Activated CD4-positive, alpha-beta T cell treated with anti-CD3 and anti-CD28 coated beads for 36 hours (primary cell): ENCODE data around the gene VSTM2B. TPM values are rescaled to one million over a fixed set of nuclear protein-coding genes. Genes with fewer than 3 reads are reported as not detected.

Experiments
- ATAC-seq: fragments of 200-7000 bp; cut with Tn5 transposase; one replicate; pipeline ENCODE4 v1.10.0; 2021; ENCODE audit warnings: mild to moderate bottlenecking, moderate library complexity
- CTCF ChIA-PET: fragments of 350-600 bp; sonication (Branson Sonifier 250); formaldehyde crosslinking; loops from one replicate; lab custom pipeline; 2021; ENCODE audit warnings: antibody characterized with exemption; lab: Charles Lee
- POLR2A ChIA-PET: fragments of 350-600 bp; sonication (Branson Sonifier 250); formaldehyde crosslinking; loops from one replicate; lab custom pipeline; 2021; ENCODE audit warnings: antibody characterized with exemption, inconsistent platforms; lab: Charles Lee
- DNase-seq: peaks from one replicate; pipeline ENCODE4 v3.0.0-alpha.2; 2020
- H3K27ac Mint-ChIP-seq: one replicate; pipeline ENCODE4 v1.8.0; 2021; ENCODE audit warnings: mixed read lengths
- H3K27me3 Mint-ChIP-seq: one replicate; pipeline ENCODE4 v1.8.0; 2021; ENCODE audit warnings: mixed read lengths
- H3K36me3 Mint-ChIP-seq: one replicate; pipeline ENCODE4 v1.8.0; 2021; ENCODE audit warnings: low read depth, mixed read lengths
- H3K4me1 Mint-ChIP-seq: one replicate; pipeline ENCODE4 v1.8.0; 2021; ENCODE audit warnings: mixed read lengths
- H3K4me3 Mint-ChIP-seq: one replicate; pipeline ENCODE4 v1.8.0; 2021; ENCODE audit warnings: mild to moderate bottlenecking, moderate library complexity, mixed read lengths
- H3K9me3 Mint-ChIP-seq: one replicate; pipeline ENCODE4 v1.8.0; 2021; ENCODE audit warnings: low read depth, mixed read lengths
- intact Hi-C, 2 experiments: fragments of 100-400 bp; cut with DNase I in 1 of 2; cut with micrococcal nuclease in 1 of 2; formaldehyde crosslinking; loops; one replicate each; pipeline versions ENCODE4 v1.14.2 to v1.15.1; 2022 to 2024; cut with DNase I, micrococcal nuclease
- total RNA-seq, 2 experiments: library from RNA; stranded (reverse); gene quantifications; one replicate each; pipeline ENCODE4 v1.2.3, GENCODE V29; 2021

The VSTM2B gene
- total RNA-seq, 2 experiments from 2014 or later: not detected

DNA sequence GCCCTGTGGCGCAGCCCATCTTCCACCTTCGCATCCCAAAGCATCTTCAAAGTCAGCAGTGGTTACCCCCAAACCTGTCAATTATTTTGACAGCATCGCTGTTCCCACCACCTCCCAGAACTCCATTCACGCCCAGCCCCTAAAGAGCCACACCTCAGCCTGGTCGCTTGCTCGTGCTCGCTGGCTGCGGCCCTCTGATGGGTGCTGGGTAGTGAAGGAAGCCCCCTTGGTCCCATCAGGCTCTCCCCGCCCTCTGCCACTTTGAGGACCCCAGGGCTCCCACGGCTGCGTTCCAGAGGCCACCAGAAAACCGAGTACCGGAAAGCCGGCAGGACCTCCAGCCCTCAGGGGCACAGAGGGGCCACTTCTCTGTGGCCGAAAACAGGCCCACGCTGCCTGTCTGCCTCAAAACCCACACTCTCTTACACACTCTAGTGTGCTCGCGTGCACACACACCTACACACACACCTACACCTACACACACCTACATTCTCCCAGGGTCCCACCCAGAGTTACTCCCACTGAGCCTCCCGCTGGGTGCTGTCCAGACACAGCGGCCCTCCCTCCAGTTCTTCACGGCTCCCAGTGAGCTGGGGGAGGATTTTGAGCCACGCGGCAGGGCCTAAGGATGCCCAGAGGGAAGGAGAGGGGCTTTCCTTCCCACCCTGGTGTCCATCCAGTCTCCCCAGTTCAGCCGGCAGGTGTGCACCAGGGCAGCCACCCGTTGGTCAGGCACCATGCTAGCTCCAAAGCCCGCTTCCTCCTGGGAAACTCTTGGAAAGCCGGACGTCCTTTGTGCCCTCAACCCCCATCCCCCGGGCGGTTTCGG lies 1.9 kb downstream of the VSTM2B start:
- POLR2A ChIA-PET: no interaction called here
- ATAC-seq: no peak
- intact Hi-C loops: loop anchor here (2.0 to 10.0 kb wide), 8 partner anchors 60 to 1825 kb away; partner anchors contain the start of gene UQCRFS1 (in 1 of the 2)
- H3K27ac Mint-ChIP-seq: no peak overlapping the region
- peaks cover 22% of the 10 kb centered on the region for H3K4me1 Mint-ChIP-seq
- peaks cover 68% of the 10 kb centered on the region for H3K27me3 Mint-ChIP-seq
- DNase-seq: no peak
- CTCF ChIA-PET: interaction anchor here (0.6 to 1.7 kb wide), 12 partner anchors 12 to 377 kb away, joined by 3 to 6 read pairs (median 3); partner anchors contain the start of gene POP4
- peaks cover 5% of the 10 kb centered on the region for H3K36me3 Mint-ChIP-seq
- no peaks in the 10 kb centered on the region for H3K9me3 Mint-ChIP-seq
- H3K4me3 Mint-ChIP-seq: peak overlapping the region; percentile 52

DNA sequence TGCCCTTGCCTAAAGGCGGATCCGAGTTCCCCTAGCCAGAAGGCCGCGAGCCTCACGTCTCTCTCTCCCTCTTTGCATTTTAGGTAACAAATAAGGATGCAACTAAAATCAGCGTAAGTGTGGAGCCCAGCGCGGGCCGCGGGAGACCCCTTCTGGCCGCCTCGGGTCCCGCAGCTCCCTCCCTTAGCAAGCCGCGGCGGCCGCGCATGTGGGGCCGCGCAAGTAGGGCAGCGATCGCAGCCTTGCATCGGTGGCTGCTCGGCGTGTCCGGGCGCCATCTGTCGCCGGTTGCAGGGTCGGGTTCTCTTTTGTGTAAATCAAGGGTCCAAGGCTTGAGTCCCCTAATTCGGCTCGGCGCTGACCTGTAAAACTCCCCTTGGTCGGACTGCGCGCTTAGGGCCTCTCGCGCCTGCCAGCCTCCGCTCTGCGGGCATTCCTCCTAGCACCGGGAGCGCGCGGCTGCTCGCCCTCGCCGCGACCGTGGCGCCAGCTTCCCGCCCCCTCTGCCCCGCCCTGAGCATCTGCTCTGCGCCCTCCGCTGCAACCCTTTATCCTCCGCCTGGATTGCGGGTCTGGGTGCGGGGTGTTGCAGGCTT lies 2.7 kb downstream of the VSTM2B start:
- peak; percentile 89 for DNase-seq
- Mint-ChIP-seq H3K4me3 (peak overlapping the region; percentile 52), H3K36me3 (peaks cover 5% of the 10 kb centered on the region), H3K4me1 (peaks cover 22% of the 10 kb centered on the region), H3K9me3 (no peaks in the 10 kb centered on the region), H3K27ac (no peak overlapping the region), H3K27me3 (peaks cover 63% of the 10 kb centered on the region)
- intact Hi-C loops: loop anchor here (2.0 to 10.0 kb wide), 8 partner anchors 59 to 1824 kb away; partner anchors contain the start of gene UQCRFS1 (in 1 of the 2)
- ChIA-PET POLR2A (no interaction called here), CTCF (interaction anchor here (0.6 to 1.7 kb wide), 11 partner anchors 12 to 697 kb away, joined by 3 to 6 read pairs (median 3); partner anchors contain the start of gene POP4)
- ATAC-seq: peak; percentile 84

DNA sequence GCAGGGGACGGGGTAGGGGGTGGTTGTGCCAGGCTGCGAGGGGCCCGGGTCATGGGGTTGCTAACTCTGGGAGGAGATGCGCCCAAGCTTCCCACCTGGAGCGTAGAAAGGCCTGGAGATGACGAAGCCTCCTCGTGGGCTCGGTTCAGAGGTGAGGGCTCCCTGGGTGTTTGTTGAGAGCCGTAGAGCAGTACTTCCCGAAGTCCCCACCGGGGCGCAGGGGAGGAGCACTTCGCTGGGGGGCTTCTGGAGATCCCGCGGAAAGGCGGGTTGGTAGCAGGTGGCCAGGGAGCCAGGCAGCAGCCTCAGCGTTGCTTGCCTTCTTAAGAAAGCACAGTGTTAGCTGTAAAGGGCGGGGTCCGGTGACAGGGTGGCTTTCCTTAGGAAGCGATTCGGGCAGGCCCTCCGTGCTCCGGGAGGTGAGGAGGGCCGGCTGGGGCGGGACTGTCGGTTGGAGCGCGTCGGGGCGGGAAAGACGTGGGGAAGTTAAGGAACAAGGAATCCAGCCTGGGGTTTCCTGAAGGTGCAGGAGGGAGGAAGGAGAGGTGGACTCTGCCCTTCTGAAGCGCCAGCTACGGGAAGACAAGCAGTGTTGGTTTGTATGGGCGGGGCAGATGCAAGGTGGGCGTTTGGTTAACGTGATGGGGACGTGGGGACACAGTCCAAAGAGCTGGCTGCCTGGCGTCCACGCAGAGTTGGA lies 3.3 kb downstream of the VSTM2B start:
- peaks cover 5% of the 10 kb centered on the region for H3K36me3 Mint-ChIP-seq
- DNase-seq: no peak
- H3K27ac Mint-ChIP-seq: no peak overlapping the region
- H3K9me3 Mint-ChIP-seq: no peaks in the 10 kb centered on the region
- ChIA-PET CTCF (interaction anchor here (0.6 to 1.4 kb wide), 11 partner anchors 9 to 696 kb away, joined by 3 to 6 read pairs (median 3); no protein-coding TSS in a partner anchor), POLR2A (no interaction called here)
- H3K4me3 Mint-ChIP-seq: no peak overlapping the region
- intact Hi-C loops: loop anchor here (2.0 to 10.0 kb wide), 8 partner anchors 58 to 1823 kb away; partner anchors contain the start of gene UQCRFS1 (in 1 of the 2)
- peaks cover 60% of the 10 kb centered on the region for H3K27me3 Mint-ChIP-seq
- ATAC-seq: no peak
- peaks cover 22% of the 10 kb centered on the region for H3K4me1 Mint-ChIP-seq

DNA sequence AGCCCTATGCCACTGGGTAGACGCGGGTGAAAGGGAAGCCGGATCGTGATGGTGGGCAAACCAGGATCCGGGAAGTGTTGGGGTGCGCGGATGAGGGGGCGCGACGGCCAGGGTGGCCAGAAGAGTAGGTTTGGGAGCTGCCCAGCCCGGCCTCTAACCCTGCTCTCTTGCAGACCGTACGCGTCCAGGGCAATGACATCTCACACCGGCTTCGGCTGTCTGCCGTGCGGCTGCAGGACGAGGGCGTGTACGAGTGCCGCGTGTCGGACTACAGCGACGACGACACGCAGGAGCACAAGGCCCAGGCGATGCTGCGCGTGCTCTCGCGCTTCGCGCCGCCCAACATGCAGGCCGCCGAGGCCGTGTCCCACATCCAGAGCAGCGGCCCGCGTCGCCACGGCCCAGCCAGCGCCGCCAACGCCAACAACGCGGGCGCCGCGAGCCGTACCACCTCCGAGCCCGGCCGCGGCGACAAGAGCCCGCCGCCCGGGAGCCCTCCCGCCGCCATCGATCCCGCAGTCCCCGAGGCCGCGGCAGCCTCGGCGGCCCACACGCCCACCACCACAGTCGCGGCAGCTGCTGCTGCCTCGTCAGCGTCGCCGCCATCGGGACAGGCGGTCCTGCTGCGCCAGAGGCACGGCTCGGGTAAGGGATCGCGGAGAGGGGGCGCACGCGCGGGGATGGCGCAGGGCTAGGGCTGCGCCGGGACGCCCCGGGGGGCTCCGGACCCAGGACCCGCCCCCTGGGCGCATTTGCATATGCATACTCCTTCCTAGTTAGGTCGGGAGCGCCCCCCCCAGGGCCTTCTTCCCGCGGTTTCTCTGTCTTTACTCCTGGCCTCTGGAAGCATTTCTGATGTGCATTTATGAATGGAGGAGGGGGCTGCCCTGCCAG lies 4.1 kb downstream of the VSTM2B start:
- ChIA-PET POLR2A (no interaction called here), CTCF (interaction anchor here (0.6 to 1.3 kb wide), 6 partner anchors 9 to 297 kb away, joined by 3 to 6 read pairs (median 3); no protein-coding TSS in a partner anchor)
- H3K36me3 Mint-ChIP-seq: peaks cover 5% of the 10 kb centered on the region
- H3K4me1 Mint-ChIP-seq: peaks cover 22% of the 10 kb centered on the region
- H3K27ac Mint-ChIP-seq: no peak overlapping the region
- H3K27me3 Mint-ChIP-seq: peaks cover 53% of the 10 kb centered on the region
- no peak overlapping the region for H3K4me3 Mint-ChIP-seq
- intact Hi-C loops: loop anchor here (2.0 to 10.0 kb wide), 8 partner anchors 57 to 1822 kb away; partner anchors contain the start of gene UQCRFS1 (in 1 of the 2)
- no peaks in the 10 kb centered on the region for H3K9me3 Mint-ChIP-seq
- peak; percentile 34 for DNase-seq
- no peak for ATAC-seq

DNA sequence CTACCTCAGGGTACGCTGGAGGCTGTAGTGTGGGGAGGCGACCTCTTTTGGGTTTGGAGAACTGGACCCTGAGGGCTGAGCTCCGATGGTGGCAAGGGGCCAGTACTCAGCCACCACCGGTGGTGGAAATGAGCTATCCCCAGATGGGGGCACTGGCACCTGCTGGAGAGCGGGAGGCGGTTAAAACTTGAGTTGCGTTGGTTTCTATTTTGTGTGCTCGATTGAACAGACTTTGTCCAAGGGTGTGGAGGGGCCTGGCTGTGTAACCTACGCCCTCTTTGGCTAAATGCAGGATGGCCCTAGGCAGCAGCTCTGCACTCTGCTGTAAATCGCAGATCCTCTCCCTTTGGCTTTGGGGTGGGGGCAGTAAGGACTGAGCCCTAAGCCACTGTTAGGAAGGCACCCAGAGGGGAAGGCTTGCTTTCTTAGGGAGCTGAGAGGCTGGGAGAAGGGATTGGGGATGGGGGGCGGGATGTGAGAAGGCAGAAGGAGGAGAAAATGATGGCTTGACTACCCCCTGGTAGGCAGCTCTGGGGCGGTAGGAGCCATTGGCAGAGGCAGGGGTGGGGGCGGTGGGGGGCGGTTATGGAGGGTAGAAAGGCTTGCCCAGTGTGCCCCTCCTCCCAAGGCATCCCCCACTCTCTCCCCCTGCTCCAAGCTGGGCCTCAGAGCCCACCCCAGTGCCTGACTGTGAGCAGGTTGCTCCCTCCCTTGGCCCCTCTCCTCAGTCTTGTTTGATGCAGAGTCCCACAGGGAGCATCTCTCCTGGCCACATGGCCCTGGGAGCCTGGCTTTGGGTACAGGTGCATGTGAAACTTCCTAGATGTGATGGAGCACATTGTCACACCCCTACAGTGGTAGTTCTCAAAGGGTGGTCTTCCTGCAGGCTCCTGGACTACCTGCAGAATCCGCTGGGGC lies 5.0 kb downstream of the VSTM2B start:
- ChIA-PET CTCF (interaction anchor here (0.7 to 1.3 kb wide), 2 partner anchors 63 to 298 kb away, joined by 3 read pairs; no protein-coding TSS in a partner anchor), POLR2A (interaction anchor here (1.0 kb wide), 1 partner anchor 35 kb away, joined by 3 read pairs; no protein-coding TSS in a partner anchor)
- H3K27ac Mint-ChIP-seq: no peak overlapping the region
- peaks cover 18% of the 10 kb centered on the region for H3K4me1 Mint-ChIP-seq
- no peaks in the 10 kb centered on the region for H3K9me3 Mint-ChIP-seq
- peaks cover 49% of the 10 kb centered on the region for H3K27me3 Mint-ChIP-seq
- intact Hi-C loops: no loop called here
- no peak overlapping the region for H3K4me3 Mint-ChIP-seq
- peaks cover 5% of the 10 kb centered on the region for H3K36me3 Mint-ChIP-seq
- no peak for ATAC-seq
- DNase-seq: no peak

DNA sequence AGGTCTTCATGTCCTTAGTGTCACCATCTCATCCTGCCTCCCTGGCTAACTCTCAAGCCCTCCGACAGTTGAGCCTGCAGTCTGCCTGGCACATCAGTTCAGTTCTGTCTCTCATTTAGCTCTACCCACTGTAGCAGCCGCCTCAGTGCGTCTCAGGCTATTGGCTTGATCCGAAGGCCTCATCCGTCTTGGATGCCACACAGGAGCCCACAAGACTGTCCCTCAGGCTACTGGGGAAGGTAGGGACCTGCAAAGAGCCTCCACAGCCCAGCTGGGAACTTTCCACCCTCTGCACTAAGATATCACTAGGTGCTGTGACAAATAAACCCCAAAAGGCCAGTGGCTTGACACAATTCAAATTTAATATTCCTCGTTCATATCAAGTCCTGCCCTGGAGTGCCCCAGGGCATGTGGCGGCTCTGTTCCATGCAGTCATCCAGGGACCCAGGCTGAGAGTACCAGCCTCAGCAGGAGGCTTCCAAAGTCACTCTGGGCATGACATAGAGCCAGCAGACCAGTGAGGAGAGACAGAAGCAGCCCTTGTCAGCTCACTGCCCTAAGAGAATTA lies 5.7 kb downstream of the VSTM2B start:
- H3K4me1 Mint-ChIP-seq: peaks cover 18% of the 10 kb centered on the region
- DNase-seq: no peak
- intact Hi-C loops: no loop called here
- peaks cover 5% of the 10 kb centered on the region for H3K36me3 Mint-ChIP-seq
- ChIA-PET CTCF (no interaction called here), POLR2A (interaction anchor here (1.0 kb wide), 1 partner anchor 34 kb away, joined by 3 read pairs; no protein-coding TSS in a partner anchor)
- no peak for ATAC-seq
- H3K9me3 Mint-ChIP-seq: no peaks in the 10 kb centered on the region
- no peak overlapping the region for H3K27ac Mint-ChIP-seq
- no peak overlapping the region for H3K4me3 Mint-ChIP-seq
- peaks cover 50% of the 10 kb centered on the region for H3K27me3 Mint-ChIP-seq

DNA sequence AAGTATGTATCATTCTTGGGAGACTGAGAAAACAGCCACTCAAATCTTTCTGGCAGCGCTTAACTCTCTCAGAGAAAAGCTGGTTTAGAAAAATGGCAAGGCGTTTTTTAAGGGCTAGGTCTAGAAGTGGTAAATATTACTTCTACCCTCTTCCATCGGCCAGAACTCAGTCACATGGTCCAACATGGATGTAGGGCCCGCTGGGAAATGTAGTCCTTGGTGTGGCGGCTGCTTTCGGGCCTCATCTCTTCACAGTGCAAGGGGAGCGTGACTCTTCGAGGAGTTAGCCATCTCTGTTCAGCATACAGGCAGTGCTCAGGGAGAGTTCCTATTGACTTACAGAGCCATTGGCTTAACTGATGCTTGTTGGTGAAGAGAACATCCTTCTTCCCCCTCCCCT lies 6.3 kb downstream of the VSTM2B start:
- CTCF ChIA-PET: no interaction called here
- no peaks in the 10 kb centered on the region for H3K9me3 Mint-ChIP-seq
- POLR2A ChIA-PET: no interaction called here
- peaks cover 18% of the 10 kb centered on the region for H3K4me1 Mint-ChIP-seq
- ATAC-seq (no peak), DNase-seq (no peak)
- H3K27me3 Mint-ChIP-seq: peaks cover 48% of the 10 kb centered on the region
- peaks cover 5% of the 10 kb centered on the region for H3K36me3 Mint-ChIP-seq
- H3K4me3 Mint-ChIP-seq: no peak overlapping the region
- intact Hi-C loops: no loop called here
- no peak overlapping the region for H3K27ac Mint-ChIP-seq

DNA sequence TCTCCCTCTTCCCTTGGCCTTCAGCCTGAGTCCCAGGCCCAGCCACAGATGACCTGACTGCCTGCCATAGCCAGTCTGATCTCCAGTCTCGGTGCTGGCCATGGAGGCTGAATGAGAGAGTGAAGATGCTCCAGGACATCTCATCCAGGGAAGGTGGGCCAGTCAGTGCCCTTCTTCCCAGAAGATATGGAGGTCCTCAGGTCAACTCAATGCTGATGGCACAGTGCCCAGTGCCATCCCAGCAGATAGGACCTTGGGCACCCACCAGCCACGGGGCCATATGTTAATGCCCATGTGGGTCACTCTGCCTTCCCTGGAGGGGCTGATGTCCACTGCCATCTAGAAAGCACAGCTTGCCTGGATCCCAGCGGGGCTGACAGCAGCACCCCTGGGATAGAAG lies 7.2 kb downstream of the VSTM2B start:
- Mint-ChIP-seq H3K9me3 (no peaks in the 10 kb centered on the region), H3K4me1 (peaks cover 11% of the 10 kb centered on the region), H3K27ac (no peak overlapping the region), H3K36me3 (peaks cover 5% of the 10 kb centered on the region), H3K27me3 (peaks cover 43% of the 10 kb centered on the region), H3K4me3 (no peak overlapping the region)
- ChIA-PET POLR2A (no interaction called here), CTCF (interaction anchor here (1.5 kb wide), 1 partner anchor 10 kb away, joined by 4 read pairs; no protein-coding TSS in a partner anchor)
- DNase-seq: no peak
- ATAC-seq: no peak
- intact Hi-C loops: no loop called here
